Forelimb muscle (tissue), 1 donor: ENCODE results near the gene CENPA. TPM values are rescaled to one million over a fixed set of nuclear protein-coding genes. Genes with fewer than 3 reads are reported as not detected.
"Not testable (repeated sequence)": the region's sequence is repeated elsewhere in the genome, so short reads cannot be mapped to it uniquely, and the experiment has no call there.

Experiments used
- DNase-seq: peaks from one replicate; pipeline ENCODE4 v3.0.0-alpha.2; 2013; ENCODE audit warnings: low read depth
- polyA plus RNA-seq: library from polyadenylated mRNA; unstranded; fragments of 120-200 nt; gene quantifications from one replicate; pipeline ENCODE4 v1.2.1, GENCODE V29; 2013; ENCODE audit not compliant: insufficient read length

CENPA gene
- polyA plus RNA-seq, 1 donor = 3.5 TPM

DNA sequence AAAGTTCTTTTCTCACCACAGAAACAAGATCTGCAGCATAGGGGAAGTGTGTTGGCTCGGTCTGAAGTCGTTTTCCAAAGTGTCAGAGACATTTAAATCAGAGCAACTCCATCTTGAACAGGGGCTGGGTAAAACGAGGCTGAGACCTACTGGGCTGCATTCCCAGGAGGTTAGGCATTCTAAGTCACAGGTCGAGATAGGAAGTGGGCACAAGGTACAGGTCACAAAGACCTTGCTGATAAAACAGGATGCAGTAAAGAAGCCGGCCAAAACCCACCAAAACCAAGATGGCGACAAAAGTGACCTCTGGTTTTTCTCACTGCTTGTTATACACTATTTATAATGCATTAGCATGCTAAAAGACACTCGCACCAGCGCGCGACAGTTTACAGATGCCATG, 24.9 kb upstream of the CENPA start:
- DNase-seq = not testable (repeated sequence)

DNA sequence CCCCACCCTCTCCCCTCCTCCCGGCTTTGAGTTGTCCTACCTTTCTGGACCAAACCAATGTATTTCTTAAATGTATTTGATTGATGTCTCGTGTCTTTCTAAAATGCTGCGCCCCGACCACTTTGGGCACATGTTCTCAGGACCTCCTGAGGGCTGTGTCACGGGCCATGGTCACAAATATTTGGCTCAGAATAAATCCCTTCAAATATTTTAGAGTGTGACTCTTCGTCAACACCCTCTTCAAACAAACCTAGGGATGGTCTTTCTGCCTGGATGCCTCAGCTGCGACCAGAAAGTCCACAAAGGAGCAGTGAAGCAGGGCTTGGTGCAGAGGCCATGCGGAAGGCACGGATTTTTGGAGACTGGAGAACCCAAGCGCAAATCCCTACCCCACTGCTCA, 22.8 kb upstream of the CENPA start:
- DNase-seq = no peak

DNA sequence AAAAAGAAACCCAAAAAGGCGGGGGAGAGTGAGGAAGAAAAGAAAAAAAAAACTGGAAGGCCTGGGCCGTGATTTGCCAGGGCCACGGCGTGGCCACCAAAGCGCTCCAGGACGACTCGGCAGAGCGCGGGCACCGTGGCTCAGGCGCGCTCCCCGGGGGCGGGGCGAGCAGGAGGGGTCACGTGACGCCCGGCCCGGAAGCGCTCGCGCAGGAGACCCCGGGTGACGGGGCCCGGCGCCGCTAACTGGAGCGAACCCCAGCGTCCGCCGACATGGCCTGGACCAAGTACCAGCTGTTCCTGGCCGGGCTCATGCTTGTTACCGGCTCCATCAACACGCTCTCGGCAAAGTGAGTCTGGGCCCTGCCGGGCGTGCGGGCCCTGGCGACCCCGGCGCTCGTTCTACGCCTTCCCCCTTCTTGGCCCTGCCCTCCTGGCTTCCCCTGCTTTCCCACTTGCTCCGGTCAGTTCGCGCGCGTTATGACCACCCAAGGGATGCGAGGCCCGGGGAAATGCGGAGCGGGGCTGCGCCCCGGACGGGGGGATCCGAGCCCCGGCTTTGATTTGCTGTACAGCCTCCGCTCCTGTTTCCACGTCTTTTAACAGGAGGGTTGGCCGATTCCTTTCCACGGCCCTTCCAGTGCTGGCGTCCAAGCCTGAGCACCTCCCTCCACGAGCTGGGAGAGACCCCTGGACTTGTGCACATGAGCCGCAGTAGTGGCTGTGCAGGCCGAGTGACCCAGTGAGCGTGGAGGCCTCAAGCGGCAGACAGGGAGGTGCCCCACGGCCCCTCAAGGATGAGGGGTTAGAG, 21.6 kb upstream of the CENPA start, which contains the start of gene SLC35F6:
Gene SLC35F6 (plus strand): TSS at position 207 of the 810 bp plus-strand sequence. CDS start 66 bp downstream, at position 273.
- DNase-seq = no peak

DNA sequence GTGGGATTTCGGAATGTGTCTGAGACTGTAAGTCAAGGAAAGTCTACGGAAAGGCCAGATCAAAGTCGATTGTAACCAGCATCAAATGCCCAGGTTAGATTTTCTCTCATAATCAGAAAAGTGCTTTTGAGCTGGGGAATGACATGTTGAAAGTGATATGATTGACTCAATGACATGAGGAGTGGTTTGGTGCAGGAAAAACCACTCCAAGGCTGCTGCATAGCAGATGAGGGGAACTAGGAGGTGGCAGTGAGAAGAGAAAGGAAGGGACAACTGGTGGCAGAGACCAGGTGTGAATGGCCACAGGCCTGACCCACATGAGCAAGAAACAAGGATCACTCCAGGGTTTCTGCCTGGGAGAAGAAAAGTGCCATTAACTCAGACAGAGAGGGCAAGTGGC, 20.9 kb upstream of the CENPA start:
- DNase-seq = no peak

DNA sequence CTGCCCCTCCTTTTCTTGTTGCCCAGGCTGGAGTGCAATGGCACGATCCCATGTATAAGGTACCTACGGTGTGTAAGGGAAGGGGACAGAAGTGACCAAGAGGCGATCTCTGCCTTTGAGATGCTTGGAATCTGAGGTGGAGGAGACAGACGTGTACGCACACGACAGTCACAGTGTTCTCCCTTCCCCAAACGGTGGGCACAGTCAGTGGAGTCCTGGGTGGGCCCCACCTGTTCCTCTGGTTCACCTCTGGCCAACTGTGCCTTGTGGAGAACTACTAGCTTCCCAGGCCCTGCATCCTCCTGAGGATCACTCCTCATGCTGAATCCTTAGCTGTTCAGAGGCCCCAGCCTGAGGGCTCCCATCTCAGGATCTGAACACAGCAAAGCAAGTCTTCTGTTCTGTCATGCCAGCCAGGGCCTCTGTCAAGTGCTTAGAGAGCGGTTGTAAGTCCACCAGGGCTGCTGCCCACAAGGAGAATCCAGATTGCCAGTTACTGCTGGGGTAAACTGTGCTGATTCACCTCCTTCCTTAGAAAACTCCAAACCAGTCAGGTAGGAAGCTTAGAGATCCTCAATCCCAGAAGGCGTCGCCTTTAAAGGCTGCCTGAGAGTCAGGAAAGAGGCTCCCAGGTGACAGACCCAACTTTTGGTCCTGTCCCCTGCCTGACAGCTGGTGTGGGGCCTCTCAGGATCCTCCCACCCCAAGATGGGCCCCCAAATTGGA, 20.2 kb upstream of the CENPA start:
- DNase-seq = no peak

DNA sequence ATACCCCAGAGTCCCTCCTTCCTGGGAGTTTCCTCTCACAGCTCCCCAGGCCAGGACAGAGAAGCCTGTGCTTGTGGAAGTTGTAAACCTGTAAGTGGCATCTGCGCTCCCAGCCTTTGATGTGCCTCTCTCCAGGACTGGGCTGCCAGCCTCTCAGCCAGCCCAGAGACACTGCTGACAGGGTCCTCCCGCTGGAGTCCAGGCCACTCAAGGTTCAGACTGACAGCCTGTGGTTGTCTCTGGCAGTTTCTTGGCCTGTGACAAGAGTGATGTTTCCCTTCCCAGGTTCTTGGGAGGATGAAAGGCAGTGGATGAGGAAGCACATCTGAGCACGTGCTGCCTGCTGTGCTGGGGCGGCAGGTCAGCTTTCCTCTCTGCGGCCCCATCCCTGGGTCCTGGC, 18.7 kb upstream of the CENPA start:
- DNase-seq = no peak

DNA sequence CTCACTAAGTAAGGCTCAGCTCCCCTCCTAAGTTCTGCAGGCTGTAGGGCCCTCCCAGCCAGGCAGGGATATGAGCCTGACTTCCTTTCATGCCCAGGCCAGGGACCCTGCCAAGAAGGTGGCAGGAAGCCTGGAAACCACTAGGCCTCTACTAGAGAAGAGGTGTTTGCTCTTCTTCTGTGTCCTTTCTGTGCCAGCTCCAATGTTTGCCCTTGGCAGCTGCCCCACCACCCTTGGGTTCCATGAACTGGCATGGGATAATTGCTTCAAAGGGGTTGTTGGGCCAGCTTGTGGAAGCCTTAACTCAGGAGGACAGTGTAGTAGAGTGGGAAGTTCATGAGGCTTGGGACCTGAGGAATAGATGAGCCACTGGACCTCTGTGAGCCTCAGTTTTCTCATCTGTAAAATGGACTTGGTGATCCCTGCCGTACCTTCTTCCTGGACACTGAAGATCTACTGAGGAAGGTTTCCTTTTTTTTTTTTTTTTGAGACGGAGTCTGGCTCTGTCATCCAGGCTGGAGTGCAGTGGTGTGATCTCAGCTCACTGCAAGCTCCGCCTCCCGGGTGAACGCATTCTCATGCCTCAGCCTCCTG, 17.9 kb upstream of the CENPA start:
- no peak for DNase-seq

DNA sequence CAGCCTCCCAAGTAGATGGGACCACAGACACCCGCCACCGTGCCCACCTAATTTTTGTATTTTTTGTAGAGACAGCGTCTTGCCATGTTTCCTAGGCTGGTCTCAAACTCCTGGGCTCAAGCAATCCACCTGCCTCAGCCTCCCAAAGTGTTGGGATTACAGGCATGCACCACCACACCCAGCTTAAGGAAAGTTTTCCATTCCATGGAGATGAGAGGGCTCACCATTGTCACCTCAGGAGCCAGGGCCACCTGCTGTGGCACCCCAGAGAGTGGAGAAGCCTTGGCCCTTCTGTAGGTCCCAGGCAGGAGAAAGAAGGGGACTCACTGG, 17.1 kb upstream of the CENPA start:
- no peak for DNase-seq

DNA sequence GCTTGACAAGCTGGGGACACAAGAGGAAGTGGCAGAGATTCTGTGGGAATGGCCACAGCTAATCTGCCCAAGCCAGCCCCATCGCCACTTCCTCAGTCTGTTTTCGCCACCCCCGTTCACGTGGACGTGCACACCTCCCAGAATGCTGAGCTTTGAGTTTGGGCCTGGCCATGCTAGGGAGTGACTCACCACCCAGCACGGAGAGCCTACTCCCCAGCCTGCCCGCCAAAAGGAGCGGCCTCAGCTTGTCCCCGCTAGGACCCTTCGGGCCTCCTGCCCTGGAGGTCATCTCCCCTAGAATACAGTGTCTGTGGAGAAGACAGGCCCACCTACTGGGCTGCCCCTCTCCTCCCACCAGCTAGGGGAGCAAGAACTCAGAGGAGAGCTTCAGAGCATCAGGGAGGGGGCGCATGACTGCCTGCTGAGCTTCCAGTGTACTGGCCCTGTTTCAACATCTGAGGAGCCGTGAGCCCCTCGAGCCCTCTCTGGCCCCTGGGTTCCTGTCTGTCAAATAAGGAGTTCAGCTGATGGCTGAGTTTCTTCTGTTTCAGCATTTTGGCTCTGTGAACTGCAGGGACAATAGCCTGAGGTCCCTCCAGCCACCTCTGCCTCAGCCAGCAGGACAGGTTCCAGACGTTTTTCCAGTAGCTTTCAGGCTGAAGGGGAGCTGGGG, 16.6 kb upstream of the CENPA start:
- no peak for DNase-seq

DNA sequence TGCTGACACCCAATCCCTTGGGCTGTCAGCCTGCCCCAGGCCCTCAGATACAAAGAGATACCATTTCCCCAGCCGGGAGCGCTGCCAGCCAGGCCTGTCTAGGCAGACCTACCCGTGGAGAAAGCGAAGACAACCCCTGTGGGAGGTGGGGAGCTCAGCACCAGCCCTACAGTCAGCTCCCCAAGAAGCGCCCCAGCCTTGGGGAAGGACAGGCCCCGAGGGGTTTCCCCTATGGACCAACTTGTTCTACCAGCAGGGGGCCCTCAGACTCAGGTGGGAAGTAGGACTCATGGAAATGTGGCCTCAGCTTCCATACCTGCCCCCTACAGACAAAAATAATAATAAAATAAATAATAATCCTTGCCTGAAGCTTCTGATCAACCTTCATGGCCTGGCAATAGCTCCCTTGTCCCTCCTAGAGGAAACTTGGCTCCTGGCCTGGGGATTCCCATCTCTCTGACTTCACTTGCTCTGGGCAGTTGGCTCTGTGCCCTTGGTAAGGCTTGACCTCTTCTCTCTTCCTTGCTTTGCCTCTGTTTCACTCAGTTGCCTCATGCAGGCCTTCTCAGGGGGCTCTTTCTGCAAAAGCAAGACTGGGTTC, 14.8 kb upstream of the CENPA start:
- no peak for DNase-seq

DNA sequence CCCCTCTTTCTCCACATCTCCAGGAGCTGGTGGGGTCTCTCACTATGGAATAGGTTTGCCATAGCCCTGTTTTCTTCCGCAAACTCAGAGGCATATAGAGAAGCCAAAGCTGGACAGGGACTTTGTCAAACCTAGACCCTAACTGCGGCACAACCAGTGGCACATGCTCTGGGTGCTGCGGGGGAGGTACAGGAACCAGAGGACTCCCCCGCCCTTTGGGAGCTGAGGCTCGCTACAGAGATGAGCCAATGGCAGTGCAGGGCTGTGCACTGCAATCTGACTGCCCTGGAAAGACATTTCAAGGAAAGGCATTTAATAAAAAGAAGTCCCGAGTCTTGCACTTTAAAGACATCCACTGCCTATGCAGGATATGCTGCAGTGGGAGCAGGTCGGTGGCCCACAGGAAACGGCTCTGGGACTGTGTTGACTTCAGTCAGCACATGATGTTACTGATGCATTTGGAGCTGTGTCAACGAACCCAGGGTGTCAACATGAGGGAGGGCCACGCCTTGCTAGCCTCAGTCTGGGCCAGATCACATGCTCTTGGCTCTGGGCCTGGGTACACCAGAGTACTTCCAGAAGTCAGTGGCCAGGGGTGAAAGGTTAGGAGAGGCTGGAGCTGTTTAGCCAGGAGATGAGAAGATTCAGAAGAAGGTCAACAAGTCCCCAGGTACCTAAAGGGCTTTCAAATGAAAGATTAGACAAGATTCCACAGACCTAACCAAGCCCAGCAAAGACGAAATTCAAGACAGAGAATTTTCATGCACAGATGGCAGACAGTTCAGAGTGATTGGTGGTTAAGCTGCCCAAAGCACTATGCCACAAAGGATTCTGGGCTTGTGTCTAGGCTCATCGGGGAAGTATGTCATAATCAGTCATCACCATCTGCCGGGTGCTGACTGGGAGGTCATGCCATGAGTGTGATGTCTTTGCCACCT, 13.5 kb upstream of the CENPA start:
- DNase-seq = no peak

DNA sequence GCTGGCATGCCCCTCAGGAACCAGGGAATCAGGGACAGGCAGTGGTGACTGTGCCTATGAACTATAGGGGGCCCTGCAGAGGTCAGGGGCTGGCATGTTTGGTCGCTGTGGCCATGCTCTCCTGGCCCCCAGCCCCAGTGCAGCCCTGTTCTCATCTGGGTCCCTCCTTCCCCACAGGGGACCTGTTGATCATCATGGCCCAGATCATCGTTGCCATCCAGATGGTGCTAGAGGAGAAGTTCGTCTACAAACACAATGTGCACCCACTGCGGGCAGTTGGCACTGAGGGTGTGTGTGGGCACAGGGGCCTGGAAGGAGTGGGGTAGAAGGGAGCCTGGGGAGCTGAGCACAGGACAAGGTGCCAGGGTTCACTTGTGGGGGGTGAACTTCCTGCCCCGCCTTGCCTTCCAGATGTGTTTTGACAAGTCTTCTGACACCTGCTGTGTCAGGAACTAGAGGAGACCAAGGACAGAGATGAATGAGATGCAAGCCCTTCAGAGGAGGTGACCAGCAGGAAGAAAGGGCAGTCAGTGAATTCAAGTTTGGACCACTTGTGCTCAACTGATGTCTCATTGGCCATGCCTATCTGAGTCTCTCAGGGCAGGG, 9.6 kb upstream of the CENPA start:
- no peak for DNase-seq

DNA sequence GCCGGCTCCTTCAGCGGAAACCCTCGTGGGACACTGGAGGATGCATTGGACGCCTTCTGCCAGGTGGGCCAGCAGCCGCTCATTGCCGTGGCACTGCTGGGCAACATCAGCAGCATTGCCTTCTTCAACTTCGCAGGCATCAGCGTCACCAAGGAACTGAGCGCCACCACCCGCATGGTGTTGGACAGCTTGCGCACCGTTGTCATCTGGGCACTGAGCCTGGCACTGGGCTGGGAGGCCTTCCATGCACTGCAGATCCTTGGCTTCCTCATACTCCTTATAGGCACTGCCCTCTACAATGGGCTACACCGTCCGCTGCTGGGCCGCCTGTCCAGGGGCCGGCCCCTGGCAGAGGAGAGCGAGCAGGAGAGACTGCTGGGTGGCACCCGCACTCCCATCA, 7.8 kb upstream of the CENPA start:
- DNase-seq = no peak

DNA sequence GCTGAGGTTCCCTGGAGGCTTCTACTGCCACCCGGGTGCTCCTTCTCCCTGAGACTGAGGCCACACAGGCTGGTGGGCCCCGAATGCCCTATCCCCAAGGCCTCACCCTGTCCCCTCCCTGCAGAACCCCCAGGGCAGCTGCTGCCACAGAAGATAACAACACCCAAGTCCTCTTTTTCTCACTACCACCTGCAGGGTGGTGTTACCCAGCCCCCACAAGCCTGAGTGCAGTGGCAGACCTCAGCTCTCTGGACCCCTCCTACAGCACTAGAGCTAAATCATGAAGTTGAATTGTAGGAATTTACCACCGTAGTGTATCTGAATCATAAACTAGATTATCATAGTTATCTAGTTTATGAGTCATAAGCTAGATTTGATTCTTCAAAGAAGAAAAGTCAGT, 7.3 kb upstream of the CENPA start:
- DNase-seq = no peak

DNA sequence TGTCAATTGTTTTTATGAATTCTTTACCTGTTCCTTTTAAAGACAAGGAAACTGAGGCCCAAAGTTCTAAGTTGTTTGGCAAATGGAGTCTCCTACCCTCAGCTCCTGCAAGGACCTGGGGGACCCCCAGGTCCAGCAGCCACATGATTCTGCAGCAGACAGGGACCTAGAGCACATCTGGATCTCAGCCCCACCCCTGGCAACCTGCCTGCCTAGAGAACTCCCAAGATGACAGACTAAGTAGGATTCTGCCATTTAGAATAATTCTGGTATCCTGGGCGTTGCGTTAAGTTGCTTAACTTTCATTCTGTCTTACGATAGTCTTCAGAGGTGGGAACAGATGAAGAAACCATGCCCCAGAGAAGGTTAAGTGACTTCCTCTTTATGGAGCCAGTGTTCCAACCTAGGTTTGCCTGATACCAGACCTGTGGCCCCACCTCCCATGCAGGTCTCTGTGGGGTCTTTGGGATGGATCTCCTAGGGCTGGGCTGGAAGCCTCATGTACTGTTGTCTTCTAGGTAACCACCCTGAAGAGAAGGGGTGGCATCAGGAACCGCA, 5.6 kb upstream of the CENPA start:
- DNase-seq = no peak

DNA sequence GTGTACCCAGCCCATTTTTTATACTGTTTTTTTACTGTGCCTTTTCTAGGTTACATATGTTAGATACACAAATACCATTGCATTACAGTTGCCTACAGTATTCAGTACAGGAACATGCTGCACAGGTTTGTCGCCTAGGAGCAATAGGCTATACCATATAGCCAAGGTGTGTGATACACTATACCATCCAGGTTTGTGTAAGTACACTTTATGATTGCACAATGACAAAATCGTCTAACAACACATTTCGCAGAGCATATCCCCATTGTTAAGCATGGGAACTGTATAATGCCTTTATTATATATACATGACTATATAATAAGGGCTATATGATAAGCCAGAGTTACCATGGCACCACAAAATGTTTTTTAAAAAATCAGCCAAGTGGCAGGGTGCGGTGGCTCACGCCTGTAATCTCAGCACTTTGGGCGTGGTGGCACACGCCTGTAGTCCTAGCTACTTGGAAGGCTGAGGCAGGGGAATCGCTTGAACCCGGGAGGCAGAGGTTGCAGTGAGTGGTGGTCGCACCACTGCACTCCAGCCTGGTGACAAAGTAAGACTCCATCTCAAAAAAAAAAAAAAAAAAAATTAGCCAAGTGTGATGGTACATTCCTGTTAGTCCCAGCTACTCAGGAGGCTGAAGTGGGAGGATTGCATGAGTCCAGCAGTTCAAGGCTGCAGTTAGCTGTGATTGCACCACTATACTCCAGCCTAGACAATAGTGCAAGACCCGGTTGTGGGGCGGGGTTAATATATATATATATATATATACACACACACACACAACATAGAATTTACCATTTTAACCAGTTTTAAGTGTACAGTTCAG, 2.8 kb upstream of the CENPA start:
- no peak for DNase-seq

DNA sequence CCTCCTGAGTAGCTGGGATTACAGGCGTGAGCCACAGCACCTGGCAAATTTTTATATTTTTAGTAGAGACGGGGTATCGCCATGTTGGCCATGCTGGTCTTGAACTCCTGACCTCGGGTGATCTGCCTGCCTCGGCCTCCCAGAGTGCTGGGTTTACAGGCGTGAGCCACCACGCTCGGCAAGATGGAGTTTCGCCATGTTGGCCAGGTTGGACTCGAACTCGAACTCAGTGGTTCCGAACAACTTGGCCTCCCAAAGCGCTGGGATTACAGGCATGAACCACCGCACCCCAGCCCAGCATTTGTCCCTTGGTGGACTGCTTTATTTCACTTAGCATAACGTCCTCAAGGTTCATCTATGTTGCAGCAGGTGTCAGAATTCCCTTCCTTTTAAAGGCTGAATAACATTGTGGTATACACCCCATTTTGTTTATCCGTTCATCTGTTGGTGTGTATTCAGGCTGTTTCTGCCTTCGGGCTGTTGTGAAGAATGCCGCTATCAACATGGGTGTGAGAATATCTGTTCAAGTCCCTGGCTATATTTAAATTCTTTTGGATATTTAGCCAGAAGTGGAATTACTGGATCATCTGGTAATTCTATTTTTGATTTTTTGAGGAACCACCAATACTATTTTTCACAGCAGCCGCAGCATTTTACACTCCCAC, 1.2 kb upstream of the CENPA start:
- no peak for DNase-seq

DNA sequence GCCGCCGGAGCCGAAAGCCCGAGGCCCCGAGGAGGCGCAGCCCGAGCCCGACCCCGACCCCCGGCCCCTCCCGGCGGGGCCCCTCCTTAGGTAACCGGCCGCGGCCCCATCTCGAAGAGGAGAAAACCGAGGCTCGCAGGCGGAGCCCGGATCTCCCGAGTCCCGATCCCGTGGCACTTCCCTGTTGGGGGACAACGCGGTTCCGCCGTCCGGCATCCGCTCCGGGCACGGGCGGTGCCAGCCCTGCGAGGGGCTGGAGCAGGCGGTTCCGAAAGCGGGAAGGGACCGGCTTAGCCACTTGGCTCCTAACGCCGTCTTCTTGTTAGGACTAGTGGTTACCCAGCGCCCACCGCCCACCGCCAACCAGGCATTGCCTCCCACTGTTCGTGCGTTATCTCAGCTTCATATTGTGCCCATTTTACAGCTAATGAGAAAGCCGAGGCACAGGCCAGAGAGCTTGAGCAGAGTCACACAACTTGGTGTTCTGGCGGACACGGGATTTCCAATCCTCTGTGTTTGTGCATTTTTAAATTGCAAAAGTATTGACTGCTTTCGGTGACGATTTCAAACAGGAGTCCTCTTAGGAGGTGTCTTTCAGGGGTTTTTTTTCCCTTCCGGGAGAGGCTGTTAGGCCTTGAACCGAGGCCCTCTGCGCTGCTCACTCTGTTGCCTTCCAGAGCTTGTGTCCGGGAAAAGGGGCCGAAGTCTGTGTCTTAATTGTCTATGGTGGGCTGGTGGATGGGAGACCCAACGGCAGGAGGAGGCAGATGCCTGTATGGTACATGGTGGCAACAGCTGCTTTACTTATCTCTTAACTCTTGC, 562 bp downstream of the CENPA start:
- DNase-seq = no peak
